AG04450 (cell line): ENCODE measurements around the gene MAPK7. TPM values are rescaled to one million over a fixed set of nuclear protein-coding genes. Genes with fewer than 3 reads are reported as not detected.

Experiments
- CTCF ChIA-PET: fragments of 300-600, 350-600 bp; formaldehyde crosslinking; extraction: SDS; loops from one replicate; lab custom pipeline; 2022; ENCODE audit warnings: antibody characterized with exemption, inconsistent platforms; lab: Charles Lee
- POLR2A ChIA-PET: fragments of 350-600 bp; formaldehyde crosslinking; extraction: SDS; loops from one replicate; lab custom pipeline; 2021; ENCODE audit warnings: antibody characterized with exemption, inconsistent platforms; lab: Yijun Ruan, JAX
- DNase-seq: peaks from one replicate; pipeline ENCODE4 v3.0.0-alpha.2; 2011; ENCODE audit warnings: low read depth, low spot score
- H3K27ac ChIP-seq: one replicate; pipeline ENCODE4 v1.5.1; 2012; ENCODE audit warnings: low read depth, low read length, control low read depth
- H3K27me3 ChIP-seq: one replicate; pipeline ENCODE4 v1.6.0; 2012; ENCODE audit warnings: low read length; ENCODE audit not compliant: control insufficient read depth, insufficient read depth
- H3K4me3 ChIP-seq: 2 replicates; pipeline ENCODE4 v1.5.1; 2011; ENCODE audit warnings: mild to moderate bottlenecking, low read depth, low read length, control low read depth
- H3K9me3 ChIP-seq: 2 replicates; pipeline ENCODE4 v1.5.1; 2012; ENCODE audit warnings: low read length; ENCODE audit not compliant: control insufficient read depth, insufficient read depth
- polyA plus RNA-seq: library from polyadenylated mRNA; depleted of rRNA; stranded (reverse); fragments of >200 nt; gene quantifications from 2 replicates; pipeline ENCODE4 v1.2.3, GENCODE V29; 2011
- TF ChIP-seq, protein P1 (sequence below): IDR thresholded peaks from 2 replicates; pipeline ENCODE4 v1.5.1; 2011; ENCODE audit warnings: low read depth, low read length, control low read depth, inconsistent platforms

The MAPK7 gene
- polyA plus RNA-seq, 1 experiment = 6.2 TPM

DNA sequence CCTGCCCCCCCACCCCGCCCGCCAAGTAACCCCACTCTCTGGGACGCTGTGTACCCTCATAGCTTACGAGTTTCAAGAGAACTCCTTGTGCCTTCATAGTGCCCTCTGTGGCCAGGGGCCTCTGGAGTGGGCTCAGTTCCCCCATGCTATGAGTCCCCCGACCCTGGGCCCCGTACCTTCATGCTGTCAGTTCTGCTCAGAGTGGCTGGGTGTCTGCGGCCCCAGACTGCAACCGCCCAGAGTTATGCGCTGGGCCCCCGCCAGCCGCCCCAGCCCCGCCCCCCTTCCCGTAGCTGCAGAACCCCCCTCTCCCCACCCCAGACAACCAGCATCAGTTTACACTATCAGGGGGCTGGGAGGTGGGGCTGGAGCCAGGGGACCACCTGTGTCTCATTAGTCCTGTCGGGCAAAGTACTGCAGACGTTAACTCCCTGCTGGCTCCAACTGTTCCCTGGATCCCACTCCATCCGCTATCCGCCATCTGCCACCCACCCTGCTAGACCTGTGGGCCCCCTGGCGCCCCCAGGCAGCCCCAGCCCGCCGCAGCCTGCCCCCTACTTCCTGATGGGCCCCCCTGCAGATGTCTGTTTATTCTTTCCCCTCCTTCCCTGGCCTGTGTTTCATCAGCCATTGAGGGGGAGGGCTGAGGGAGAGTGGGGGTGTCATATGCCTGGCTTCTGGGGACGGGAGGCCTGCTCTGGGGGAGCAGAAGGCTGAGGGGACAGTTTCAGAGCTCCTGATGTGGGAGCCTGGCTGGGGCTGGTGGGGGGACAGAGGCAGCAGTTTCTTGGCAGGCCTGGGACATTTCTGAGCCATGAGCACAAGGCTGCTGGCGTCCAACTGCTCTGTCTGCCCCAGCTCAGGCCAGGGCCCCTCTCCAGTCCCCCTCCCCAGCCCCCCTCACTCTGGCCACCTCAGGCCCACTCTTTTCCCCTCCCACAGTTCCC is 8.9 kb downstream of the MAPK7 start, which contains the start of gene MFAP4:
Gene MFAP4, minus strand, starts transcription at position 217 of the 947 bp plus-strand sequence. Its CDS starts 35 bp downstream, at position 182.
- Histone ChIP-seq H3K9me3 (no peaks in the 10 kb centered on the region), H3K27ac (peak within 1 kb of the TSS; percentile 95), H3K4me3 (peak within 1 kb of the TSS; percentile 76), H3K27me3 (no peaks in the 10 kb centered on the region)
- TF ChIP-seq, protein P1, sequence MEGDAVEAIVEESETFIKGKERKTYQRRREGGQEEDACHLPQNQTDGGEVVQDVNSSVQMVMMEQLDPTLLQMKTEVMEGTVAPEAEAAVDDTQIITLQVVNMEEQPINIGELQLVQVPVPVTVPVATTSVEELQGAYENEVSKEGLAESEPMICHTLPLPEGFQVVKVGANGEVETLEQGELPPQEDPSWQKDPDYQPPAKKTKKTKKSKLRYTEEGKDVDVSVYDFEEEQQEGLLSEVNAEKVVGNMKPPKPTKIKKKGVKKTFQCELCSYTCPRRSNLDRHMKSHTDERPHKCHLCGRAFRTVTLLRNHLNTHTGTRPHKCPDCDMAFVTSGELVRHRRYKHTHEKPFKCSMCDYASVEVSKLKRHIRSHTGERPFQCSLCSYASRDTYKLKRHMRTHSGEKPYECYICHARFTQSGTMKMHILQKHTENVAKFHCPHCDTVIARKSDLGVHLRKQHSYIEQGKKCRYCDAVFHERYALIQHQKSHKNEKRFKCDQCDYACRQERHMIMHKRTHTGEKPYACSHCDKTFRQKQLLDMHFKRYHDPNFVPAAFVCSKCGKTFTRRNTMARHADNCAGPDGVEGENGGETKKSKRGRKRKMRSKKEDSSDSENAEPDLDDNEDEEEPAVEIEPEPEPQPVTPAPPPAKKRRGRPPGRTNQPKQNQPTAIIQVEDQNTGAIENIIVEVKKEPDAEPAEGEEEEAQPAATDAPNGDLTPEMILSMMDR = no peak
- ChIA-PET CTCF (interaction anchor here (0.6 to 1.0 kb wide), 2 partner anchors 47 to 60 kb away, joined by 5 to 7 read pairs; no protein-coding TSS in a partner anchor), POLR2A (interaction anchor here (0.7 to 4.7 kb wide), 8 partner anchors 9 to 340 kb away, joined by 3 to 52 read pairs (median 4); partner anchors contain the start of genes B9D1 and MAPK7)
- peak; percentile 88 for DNase-seq

DNA sequence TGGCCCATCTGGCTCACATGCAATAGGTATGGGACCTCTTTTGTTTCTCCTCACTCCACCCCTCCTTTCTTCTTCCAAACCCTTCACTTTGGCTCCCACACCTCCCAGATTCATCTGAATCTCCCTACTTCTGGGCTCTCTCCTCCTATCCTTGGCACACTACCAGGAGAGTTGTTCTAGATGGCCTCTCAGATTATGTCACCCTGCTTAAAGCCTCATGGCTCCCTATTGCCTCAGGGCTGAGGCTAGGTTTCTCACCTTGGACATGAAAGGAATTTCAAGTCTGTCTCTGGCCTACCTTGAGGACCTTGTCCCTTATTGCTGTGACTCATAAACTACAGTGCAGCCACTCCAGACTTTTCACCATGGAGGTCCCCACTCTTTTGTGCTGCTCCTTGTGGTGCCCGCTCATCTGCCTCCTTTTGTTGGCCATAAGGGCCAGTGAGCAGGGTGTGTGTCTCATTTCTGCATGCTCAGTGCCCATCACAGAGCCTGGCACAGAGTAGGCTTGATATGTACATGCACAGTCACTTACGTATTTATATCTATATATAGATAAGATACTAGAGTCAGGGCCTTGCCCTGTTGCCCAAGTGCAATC is 9.7 kb downstream of the MAPK7 start:
- CTCF ChIA-PET = interaction anchor here (2.9 kb wide), 1 partner anchor 59 kb away, joined by 16 read pairs; no protein-coding TSS in a partner anchor
- TF ChIP-seq, protein P1 = no peak

DNA sequence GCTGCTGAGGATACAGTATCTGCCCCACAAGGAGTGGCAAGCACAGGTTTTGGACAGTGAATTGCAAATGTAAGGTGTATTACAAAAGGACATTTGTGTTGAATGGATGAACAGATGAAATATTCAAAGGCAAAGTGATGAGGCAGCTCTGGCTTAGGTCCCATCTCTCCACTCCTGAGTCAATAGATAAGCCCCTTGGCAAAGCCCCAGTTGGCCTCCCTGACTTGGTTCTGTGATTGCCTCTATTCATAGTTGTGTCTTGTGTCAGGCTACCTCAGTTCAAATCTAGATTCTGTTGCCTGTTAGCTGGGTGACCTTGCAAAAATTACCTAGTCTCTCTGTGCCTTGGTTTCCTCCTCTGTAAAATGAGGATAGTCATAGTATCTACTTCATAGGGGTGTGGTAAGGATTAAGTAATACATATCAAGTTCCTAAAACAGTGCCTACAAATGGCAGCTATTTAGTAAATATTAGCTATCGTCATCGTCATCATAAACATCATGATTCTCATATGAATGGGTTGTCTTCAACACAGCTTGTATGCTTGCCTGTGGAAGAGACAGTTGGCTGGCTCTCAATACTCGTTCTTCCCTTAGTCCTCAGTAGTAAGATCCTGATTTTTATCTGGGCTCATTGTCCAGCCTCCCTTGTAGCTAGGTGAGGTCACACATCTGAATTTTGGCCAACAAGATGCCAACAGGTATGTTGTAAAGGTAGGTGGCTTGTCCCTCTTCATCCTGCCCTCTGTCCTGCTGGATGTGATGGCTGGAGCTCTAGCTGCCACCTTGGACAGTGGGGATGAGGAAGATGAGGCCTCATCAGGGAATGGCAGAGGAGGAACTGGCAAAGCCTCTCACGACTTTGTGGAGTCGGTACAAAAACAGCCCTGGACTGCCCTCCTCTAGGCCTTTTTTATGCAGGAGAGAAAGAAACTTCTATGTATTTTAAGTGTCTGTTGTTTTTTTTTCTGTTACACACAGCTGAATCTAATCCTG is 10.8 kb downstream of the MAPK7 start:
- Histone ChIP-seq H3K4me3 (no peak overlapping the region), H3K27ac (peak overlapping the region; percentile 22), H3K27me3 (no peaks in the 10 kb centered on the region), H3K9me3 (no peaks in the 10 kb centered on the region)
- TF ChIP-seq, protein P1 = no peak
- CTCF ChIA-PET = interaction anchor here (0.7 to 2.9 kb wide), 3 partner anchors 18 to 58 kb away, joined by 3 to 16 read pairs (median 3); partner anchors contain the start of gene B9D1
- DNase-seq = no peak
- POLR2A ChIA-PET = interaction anchor here (3.2 to 4.7 kb wide), 2 partner anchors 11 to 59 kb away, joined by 19 to 52 read pairs; partner anchors contain the start of gene MAPK7

More for the DNA sequence above, 9.7 kb downstream of the MAPK7 start:
- Histone ChIP-seq H3K27ac (peak overlapping the region; percentile 95), H3K4me3 (no peak overlapping the region), H3K9me3 (no peaks in the 10 kb centered on the region), H3K27me3 (no peaks in the 10 kb centered on the region)
- DNase-seq = no peak
- POLR2A ChIA-PET = interaction anchor here (0.7 to 4.7 kb wide), 4 partner anchors 10 to 340 kb away, joined by 3 to 52 read pairs (median 11); partner anchors contain the start of gene MAPK7

DNA sequence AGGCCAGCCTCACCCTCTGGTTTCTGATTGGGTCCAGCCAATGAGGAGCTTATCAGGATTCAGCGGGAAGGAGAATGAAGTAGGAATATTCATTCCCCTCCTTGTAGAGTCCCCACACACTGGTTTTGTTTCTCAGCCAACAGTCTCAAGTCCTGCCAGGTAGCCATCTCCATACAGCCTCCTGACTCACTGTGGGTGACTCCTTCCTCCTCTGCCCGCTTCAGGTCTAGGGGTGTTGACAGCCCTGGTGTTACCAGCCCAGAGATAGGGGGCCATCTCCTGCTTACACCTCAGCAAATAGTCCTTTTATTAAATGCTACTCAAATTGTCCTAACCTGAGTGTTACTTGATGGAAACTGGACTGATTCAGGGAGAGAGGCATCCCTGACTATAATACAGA is 12.7 kb downstream of the MAPK7 start:
- TF ChIP-seq, protein P1 = no peak
- DNase-seq = no peak
- no peak overlapping the region for H3K27ac ChIP-seq
- ChIA-PET POLR2A (no interaction called here), CTCF (interaction anchor here (0.7 to 2.9 kb wide), 2 partner anchors 25 to 56 kb away, joined by 3 to 16 read pairs; no protein-coding TSS in a partner anchor)
- H3K4me3 ChIP-seq = no peak overlapping the region
- H3K27me3 ChIP-seq = no peaks in the 10 kb centered on the region
- H3K9me3 ChIP-seq = no peaks in the 10 kb centered on the region
